HG03342 (cell line): ENCODE results near the gene DDX49.

ENCODE experiments used
- ATAC-seq: cut with Tn5 transposase; IDR thresholded peaks from one replicate; pipeline ENCODE4 v1.9.1; 2021; ENCODE audit warnings: mild to moderate bottlenecking, moderate library complexity; ENCODE audit not compliant: unreplicated experiment

The DDX49 gene

GRCh38 chr19:18972301-18972811 is 52.8 kb downstream of the DDX49 start:
- ATAC-seq: no peak

DNA sequence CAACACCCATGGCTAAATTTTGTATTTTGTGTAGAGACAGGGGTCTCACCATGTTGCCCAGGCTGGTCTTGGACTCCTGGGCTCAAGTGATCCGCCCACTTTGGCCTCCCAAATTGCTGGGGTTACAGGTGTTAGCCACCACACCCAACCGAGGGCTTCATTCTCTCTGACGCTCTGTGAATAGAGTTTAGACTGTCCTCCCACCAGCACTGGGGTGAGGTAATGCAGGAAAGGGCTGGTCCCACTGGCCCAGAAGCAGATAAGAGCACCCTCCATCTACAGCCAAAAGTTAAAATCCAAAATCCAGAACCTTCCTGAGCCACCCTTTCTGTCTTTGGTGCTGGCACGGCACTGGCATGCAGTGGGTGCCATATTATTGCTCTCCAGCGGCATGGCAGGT is 53.3 kb downstream of the DDX49 start:
- no peak for ATAC-seq

DNA sequence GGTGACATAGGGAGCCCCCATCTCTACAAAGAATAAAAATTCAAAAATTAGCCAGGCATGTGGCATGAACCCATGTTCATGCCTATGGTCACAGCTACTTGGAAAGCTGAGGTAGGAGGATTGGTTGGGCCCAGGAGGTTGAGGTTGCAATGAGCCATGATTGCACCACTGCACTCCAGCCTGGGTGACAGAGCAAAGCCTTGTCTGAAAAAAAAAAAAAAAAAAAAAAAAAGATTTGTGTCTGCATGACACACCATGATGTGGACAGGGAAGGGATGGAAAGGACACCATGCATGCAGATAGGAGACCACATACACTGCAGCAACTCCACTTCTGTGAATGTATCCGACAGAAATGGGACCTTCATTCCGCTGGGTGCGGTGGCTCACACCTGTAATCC is 55.5 kb downstream of the DDX49 start:
- ATAC-seq: no peak

DNA sequence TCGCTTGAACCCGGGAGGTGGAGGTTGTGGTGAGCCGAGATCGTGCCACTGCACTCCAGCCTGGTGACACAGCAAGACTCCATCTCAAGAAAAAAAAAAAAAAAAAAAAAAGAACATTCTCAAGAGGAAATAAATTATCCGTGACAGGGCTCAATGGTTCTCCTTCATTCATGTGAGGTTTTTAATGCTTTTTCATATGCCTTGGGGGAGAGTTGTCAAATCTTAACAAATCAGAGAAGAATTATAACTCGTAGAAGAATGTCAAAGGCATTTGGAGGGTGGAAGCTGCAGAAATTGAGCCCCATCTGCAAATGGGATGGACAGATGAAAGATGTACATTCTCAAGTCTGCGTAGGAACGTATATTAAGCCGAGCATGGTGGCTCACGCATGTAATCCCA is 56.4 kb downstream of the DDX49 start:
- no peak for ATAC-seq
